Pancreas (tissue), 10 donors: ENCODE data around the gene OTOG. TPM values are rescaled to one million over a fixed set of nuclear protein-coding genes. Genes with fewer than 3 reads are reported as not detected.

Experiments used
- ATAC-seq, 4 donors: fragments of 200-7000 bp; cut with Tn5 transposase; one replicate each; pipeline versions ENCODE4 v1.8.0 to v1.9.1; 2020; ENCODE audit warnings: mild to moderate bottlenecking in 4 of 4, moderate library complexity in 4 of 4
- DNase-seq, 6 donors: peaks; one replicate each; pipeline ENCODE4 v3.0.0-alpha.2; 2020
- FAIRE-seq: peaks from 2 replicates; lab custom pipeline; 2012; peaks lifted over from hg19 to GRCh38; lab: Jason Lieb, UNC
- H3K27ac ChIP-seq, 4 donors: fragments of 200-600 bp; sonication (generic); 1 replicate in 3 of 4; 2 replicates in 1 of 4; pipeline versions ENCODE4 v1.5.0 to v1.8.0; 2020
- H3K27me3 ChIP-seq, 4 donors: fragments of 200-600 bp; one replicate each; pipeline ENCODE4 v1.8.0; 2021
- H3K36me3 ChIP-seq, 3 donors: fragments of 200-600 bp; sonication (generic) in 1 of 3; one replicate each; pipeline versions ENCODE4 v1.5.0 to v1.8.0; 2020 to 2021
- H3K4me1 ChIP-seq, 3 donors: fragments of 200-600 bp; one replicate each; pipeline ENCODE4 v1.8.0; 2021
- H3K4me3 ChIP-seq, 4 donors: fragments of 200-600 bp; sonication (generic) in 2 of 4; one replicate each; pipeline versions ENCODE4 v1.5.0 to v1.8.0; 2020 to 2021
- H3K9me3 ChIP-seq, 4 donors: fragments of 200-600 bp; one replicate each; pipeline ENCODE4 v1.8.0; 2021
- CTCF ChIP-seq, 4 donors: fragments of 200-600 bp; sonication (generic) in 3 of 4; IDR thresholded peaks; one replicate each; pipeline versions ENCODE4 v1.5.0 to v1.8.0; 2021; ENCODE audit warnings: antibody characterized with exemption in 4 of 4
- WGBS, 2 donors: extraction: QIAGEN DNeasy Blood & Tissue Kit; methylation state at CpG; one replicate each; pipeline ENCODE4 v1.1.7; 2013; 5-methylcytosine and 5-hydroxymethylcytosine counted together
- intact Hi-C, 3 donors: fragments of 100-400 bp; cut with DNase I; formaldehyde crosslinking; loops; one replicate each; pipeline versions ENCODE4 v1.11.1 to v1.14.2; 2022
- polyA plus RNA-seq, 2 donors: library from polyadenylated mRNA; stranded (reverse); fragments of 200-250 nt; gene quantifications; one replicate each; pipeline ENCODE4 v1.2.3, GENCODE V29; 2013
- total RNA-seq, 6 donors: library from RNA; stranded (reverse); fragmentation: NEBNext Ultra II Directional in 4 of 6; extraction: Animal tissue kit (Norgen Biotek cat#: 25700) in 4 of 6; gene quantifications; one replicate each; pipeline versions ENCODE4 v1.2.1 to v1.2.4, GENCODE V29; 2021 to 2023
- donor health status: healthy with polysubstance abuse.
- donor health status: DM: no; HTN: no; CAD: no; lungs with moderate emphysema.
- donor health status: DM: no; HTN: no; CAD: no.
- donor health status: control.
- donor health status: control.
- donor health status: Bipolar disorder and iron deficiency.
- donor health status: DM: yes; HTN: yes; CAD: no.
- donor health status: DM: no; HTN: no; CAD: no.
- donor health status: DM: no; HTN: no; CAD: no.
- donor health status: DM: yes; HTN: yes; CAD: no.

OTOG gene
- total and polyA plus RNA-seq, 8 donors, result not detected

- no peak overlapping the region for H3K27ac ChIP-seq
- no peak for TF ChIP-seq CTCF (IDR thresholded peaks at IDR 0.05)
- no peak for DNase-seq
- no peak for ATAC-seq
- H3K36me3 ChIP-seq, result no peaks in the 10 kb centered on the region
- WGBS, 2 donors, result 65 to 75% methylated on average over 7 of the region's 7 CpGs
- no peaks in the 10 kb centered on the region for H3K4me1 ChIP-seq
- no peaks in the 10 kb centered on the region for H3K9me3 ChIP-seq
- no peak for FAIRE-seq
- H3K4me3 ChIP-seq, result no peak overlapping the region
- peaks cover 0 to 8% (median 0%) of the 10 kb centered on the region in 4 donors for H3K27me3 ChIP-seq
- intact Hi-C loops, result no loop called here
These were observed 145.9 kb downstream of the OTOG start for GRCh38 chr11:17692931-17693330.

GRCh38 chr11:17693531-17693930, 146.5 kb downstream of the OTOG start:
- H3K27me3 ChIP-seq, result peaks cover 0 to 8% (median 0%) of the 10 kb centered on the region in 4 donors
- ATAC-seq (no peak), FAIRE-seq (no peak), DNase-seq (no peak)
- no peaks in the 10 kb centered on the region for H3K9me3 ChIP-seq
- no peak overlapping the region for H3K4me3 ChIP-seq
- intact Hi-C loops, result no loop called here
- H3K36me3 ChIP-seq, result no peaks in the 10 kb centered on the region
- WGBS, 2 donors, result 50 to 63% methylated on average over 4 of the region's 4 CpGs
- no peaks in the 10 kb centered on the region for H3K4me1 ChIP-seq
- no peak for TF ChIP-seq CTCF (IDR thresholded peaks at IDR 0.05)
- H3K27ac ChIP-seq, result no peak overlapping the region

- no peak for ATAC-seq
- no peak for TF ChIP-seq CTCF (IDR thresholded peaks at IDR 0.05)
- DNase-seq, result no peak
- Histone ChIP-seq H3K9me3 (no peaks in the 10 kb centered on the region), H3K27ac (no peak overlapping the region), H3K4me1 (no peaks in the 10 kb centered on the region), H3K36me3 (no peaks in the 10 kb centered on the region), H3K27me3 (peaks cover 0 to 8% (median 0%) of the 10 kb centered on the region in 4 donors), H3K4me3 (no peak overlapping the region)
- 77 to 86% methylated on average over 10 of the region's 10 CpGs for WGBS, 2 donors
- FAIRE-seq, result no peak
- intact Hi-C loops, result no loop called here
These were observed 147.5 kb downstream of the OTOG start for GRCh38 chr11:17694494-17695110.

- H3K27ac ChIP-seq, result no peak overlapping the region
- FAIRE-seq (no peak), DNase-seq (no peak), ATAC-seq (no peak)
- no peaks in the 10 kb centered on the region for H3K36me3 ChIP-seq
- H3K4me1 ChIP-seq, result no peaks in the 10 kb centered on the region
- 9 to 10% methylated on average over 50 to 68 of the region's 68 CpGs for WGBS, 2 donors
- intact Hi-C loops, result no loop called here
- H3K9me3 ChIP-seq, result no peaks in the 10 kb centered on the region
- H3K27me3 ChIP-seq, result peaks cover 0 to 8% (median 0%) of the 10 kb centered on the region in 4 donors
- no peak for TF ChIP-seq CTCF (IDR thresholded peaks at IDR 0.05)
- H3K4me3 ChIP-seq, result no peak overlapping the region
These were observed 148.7 kb downstream of the OTOG start for GRCh38 chr11:17695454-17696441.
